ENCODE measurements around the gene ATG2A. TPM values are rescaled to one million over a fixed set of nuclear protein-coding genes. Genes with fewer than 3 reads are reported as not detected.
A peak's percentile ranks its signal among the peaks of the same experiment; 100 is the strongest.

ATG2A gene
- total RNA-seq, 5 donors from 2014 or later (not counting 1 experiment from before 2014, with no cell fraction given) = 50.9 to 165 (median 55.4) TPM

DNA sequence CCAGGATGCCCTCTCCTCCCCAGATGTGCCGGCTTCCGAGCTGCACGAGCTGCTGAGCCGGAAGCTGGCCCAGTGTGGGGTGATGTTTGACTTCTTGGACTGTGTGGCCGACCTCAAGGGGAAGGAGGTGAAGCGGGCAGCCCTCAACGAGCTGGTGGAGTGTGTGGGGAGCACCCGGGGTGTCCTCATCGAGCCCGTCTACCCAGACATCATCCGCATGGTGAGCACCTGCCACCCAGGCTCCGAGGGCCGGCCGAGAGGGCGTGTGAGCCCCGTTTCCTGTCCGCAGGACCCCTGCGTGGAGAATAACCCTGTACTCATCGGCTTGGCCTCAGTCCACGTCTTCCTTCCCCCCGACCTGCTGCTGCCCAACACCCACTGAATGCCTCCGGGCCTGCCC lies 9.7 kb upstream of the ATG2A start:
- H3K4me3 ChIP-seq (ENCODE audit: control insufficient read depth in 1 of 2, extremely low read depth in 1 of 2, low read length in 1 of 2) = no peak overlapping the region
- peaks cover 17 to 22% of the 10 kb centered on the region in 2 donors for H3K36me3 ChIP-seq (ENCODE audit: control insufficient read depth in 2 of 2, extremely low read depth in 1 of 2, insufficient read depth in 1 of 2, low read length in 1 of 2)
- H3K9me3 ChIP-seq = no peaks in the 10 kb centered on the region
- H3K4me1 ChIP-seq (ENCODE audit: control insufficient read depth in 1 of 2, extremely low read depth in 1 of 2, insufficient read depth in 2 of 2, low read length in 2 of 2) = peaks cover 0 to 28% of the 10 kb centered on the region in 2 experiments
- Mint-ChIP-seq H3K36me3 (peaks cover 27% of the 10 kb centered on the region), H3K4me3 (peak overlapping the region in 2 of 3 donors; percentile 45 to 59), H3K4me1 (peaks cover 14 to 23% (median 18%) of the 10 kb centered on the region in 3 donors), H3K9me3 (no peaks in the 10 kb centered on the region), H3K27ac (no peak overlapping the region), H3K27me3 (no peaks in the 10 kb centered on the region)
- H3K27ac ChIP-seq (ENCODE audit: low read length) = no peak overlapping the region
- POLR2A ChIA-PET = no interaction called here
- CTCF ChIA-PET = no interaction called here
- H3K27me3 ChIP-seq (replicated peaks in 1 of 2; ENCODE audit: control insufficient read depth in 2 of 2, extremely low read depth in 1 of 2, insufficient read depth in 2 of 2, low read length in 1 of 2) = no peaks in the 10 kb centered on the region
- no peak for DNase-seq
- ATAC-seq (replicated peaks in 1 of 4) = no peak
- 86% methylated on average over 18 of the region's 22 CpGs for WGBS (ENCODE audit: insufficient coverage)

DNA sequence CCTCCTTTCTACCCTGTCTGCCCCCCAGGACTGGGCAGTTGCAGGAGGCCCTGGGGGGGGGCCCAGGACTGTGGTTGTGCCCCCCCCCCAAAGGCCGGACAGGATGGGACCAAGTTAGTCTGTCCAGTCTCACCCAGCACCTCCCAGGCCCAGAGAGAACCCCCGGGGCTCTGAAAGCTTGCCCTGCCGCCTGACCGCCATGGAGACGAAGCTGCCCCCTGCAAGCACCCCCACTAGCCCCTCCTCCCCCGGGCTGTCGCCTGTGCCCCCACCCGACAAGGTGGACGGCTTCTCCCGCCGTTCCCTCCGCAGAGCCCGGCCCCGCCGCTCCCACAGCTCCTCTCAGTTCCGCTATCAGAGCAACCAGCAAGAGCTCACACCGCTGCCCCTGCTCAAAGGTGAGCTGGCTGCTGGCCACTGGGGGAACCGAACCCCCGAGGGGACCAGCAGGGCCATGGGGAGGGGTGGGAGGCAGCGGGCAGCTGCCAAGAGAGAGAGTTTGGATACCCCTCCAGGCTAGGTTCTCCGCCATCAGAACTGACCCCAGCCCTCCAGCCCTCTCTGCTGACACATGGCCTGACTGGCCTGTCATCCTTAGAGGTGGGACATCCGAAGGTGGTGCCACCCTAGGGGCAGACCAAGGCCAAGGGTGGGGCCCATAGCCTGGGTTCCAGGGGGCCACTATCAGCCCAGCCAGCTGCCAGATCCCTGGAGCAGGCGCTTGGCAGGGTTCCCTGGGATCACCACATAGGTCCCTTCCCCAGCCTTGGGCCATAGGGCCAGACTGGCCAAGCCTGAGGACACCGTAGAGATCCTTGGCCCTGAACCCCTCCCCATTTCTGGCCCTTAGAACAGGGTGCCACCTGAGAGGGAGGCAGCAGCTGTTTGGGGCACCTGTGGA lies 8.8 kb upstream of the ATG2A start:
- Mint-ChIP-seq H3K4me1 (peaks cover 14 to 23% (median 18%) of the 10 kb centered on the region in 3 donors), H3K9me3 (no peaks in the 10 kb centered on the region), H3K4me3 (peak overlapping the region; percentile 90 to 94 (median 93)), H3K27ac (no peak overlapping the region), H3K36me3 (peaks cover 19% of the 10 kb centered on the region), H3K27me3 (no peaks in the 10 kb centered on the region)
- no peaks in the 10 kb centered on the region for H3K9me3 ChIP-seq
- no peak overlapping the region for H3K27ac ChIP-seq (ENCODE audit: low read length)
- no peak for DNase-seq
- no peak for ATAC-seq (replicated peaks in 1 of 4)
- ChIA-PET POLR2A (interaction anchor here in 1 of 2 donors (0.6 kb wide), 1 partner anchor 639 kb away, joined by 5 read pairs; no protein-coding TSS in a partner anchor), CTCF (no interaction called here)
- 92% methylated on average over 18 of the region's 24 CpGs for WGBS (ENCODE audit: insufficient coverage)
- peaks cover 0 to 28% of the 10 kb centered on the region in 2 experiments for H3K4me1 ChIP-seq (ENCODE audit: control insufficient read depth in 1 of 2, extremely low read depth in 1 of 2, insufficient read depth in 2 of 2, low read length in 2 of 2)
- H3K36me3 ChIP-seq (ENCODE audit: control insufficient read depth in 2 of 2, extremely low read depth in 1 of 2, insufficient read depth in 1 of 2, low read length in 1 of 2) = peaks cover 10 to 13% of the 10 kb centered on the region in 2 donors
- peak overlapping the region; percentile 71 to 72 for H3K4me3 ChIP-seq (ENCODE audit: control insufficient read depth in 1 of 2, extremely low read depth in 1 of 2, low read length in 1 of 2)
- H3K27me3 ChIP-seq (replicated peaks in 1 of 2; ENCODE audit: control insufficient read depth in 2 of 2, extremely low read depth in 1 of 2, insufficient read depth in 2 of 2, low read length in 1 of 2) = no peaks in the 10 kb centered on the region

DNA sequence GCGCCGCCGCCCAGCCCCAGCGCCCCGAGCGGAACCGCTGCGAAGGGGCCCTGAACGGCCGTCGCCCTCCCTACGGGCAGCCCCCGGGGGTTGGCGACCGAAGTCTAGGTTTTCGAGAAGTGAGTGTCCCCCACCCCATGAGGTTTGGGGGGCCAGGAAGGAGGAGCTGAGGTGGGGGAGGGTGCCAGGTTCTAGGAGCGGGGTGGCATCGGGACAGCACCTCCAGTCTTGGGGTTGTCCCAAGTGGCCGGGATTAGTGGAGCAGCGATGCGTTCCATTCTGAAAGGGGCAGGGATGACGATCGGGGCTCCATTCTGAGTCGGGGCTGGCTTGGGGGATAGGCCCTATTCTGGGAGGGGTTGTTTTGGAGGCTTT lies 7.9 kb upstream of the ATG2A start:
- peak overlapping the region; percentile 90 to 94 (median 93) for H3K4me3 Mint-ChIP-seq
- ChIA-PET POLR2A (interaction anchor here in 1 of 2 donors (0.5 to 1.0 kb wide), 2 partner anchors 107 to 146 kb away, joined by 3 read pairs; partner anchors contain the start of gene SF1), CTCF (interaction anchor here in 1 of 2 donors (1.2 kb wide), 1 partner anchor 193 kb away, joined by 5 read pairs; the partner anchor contains the start of gene ZNHIT2)
- H3K36me3 ChIP-seq (ENCODE audit: control insufficient read depth in 2 of 2, extremely low read depth in 1 of 2, insufficient read depth in 1 of 2, low read length in 1 of 2) = peaks cover 7 to 8% of the 10 kb centered on the region in 2 donors
- no peak overlapping the region for H3K27ac ChIP-seq (ENCODE audit: low read length)
- no peaks in the 10 kb centered on the region for H3K27me3 Mint-ChIP-seq
- H3K9me3 ChIP-seq = no peaks in the 10 kb centered on the region
- peaks cover 10% of the 10 kb centered on the region for H3K36me3 Mint-ChIP-seq
- H3K27ac Mint-ChIP-seq = peak overlapping the region in 1 of 2 donors; percentile 39
- no peak for DNase-seq
- no peak for ATAC-seq (replicated peaks in 1 of 4)
- peaks cover 0 to 28% of the 10 kb centered on the region in 2 experiments for H3K4me1 ChIP-seq (ENCODE audit: control insufficient read depth in 1 of 2, extremely low read depth in 1 of 2, insufficient read depth in 2 of 2, low read length in 2 of 2)
- WGBS (ENCODE audit: insufficient coverage) = 9% methylated on average over 16 of the region's 24 CpGs
- H3K4me3 ChIP-seq (ENCODE audit: control insufficient read depth in 1 of 2, extremely low read depth in 1 of 2, low read length in 1 of 2) = peak overlapping the region; percentile 71 to 72
- no peaks in the 10 kb centered on the region for H3K27me3 ChIP-seq (replicated peaks in 1 of 2; ENCODE audit: control insufficient read depth in 2 of 2, extremely low read depth in 1 of 2, insufficient read depth in 2 of 2, low read length in 1 of 2)
- H3K9me3 Mint-ChIP-seq = no peaks in the 10 kb centered on the region
- peaks cover 14 to 23% (median 18%) of the 10 kb centered on the region in 3 donors for H3K4me1 Mint-ChIP-seq

DNA sequence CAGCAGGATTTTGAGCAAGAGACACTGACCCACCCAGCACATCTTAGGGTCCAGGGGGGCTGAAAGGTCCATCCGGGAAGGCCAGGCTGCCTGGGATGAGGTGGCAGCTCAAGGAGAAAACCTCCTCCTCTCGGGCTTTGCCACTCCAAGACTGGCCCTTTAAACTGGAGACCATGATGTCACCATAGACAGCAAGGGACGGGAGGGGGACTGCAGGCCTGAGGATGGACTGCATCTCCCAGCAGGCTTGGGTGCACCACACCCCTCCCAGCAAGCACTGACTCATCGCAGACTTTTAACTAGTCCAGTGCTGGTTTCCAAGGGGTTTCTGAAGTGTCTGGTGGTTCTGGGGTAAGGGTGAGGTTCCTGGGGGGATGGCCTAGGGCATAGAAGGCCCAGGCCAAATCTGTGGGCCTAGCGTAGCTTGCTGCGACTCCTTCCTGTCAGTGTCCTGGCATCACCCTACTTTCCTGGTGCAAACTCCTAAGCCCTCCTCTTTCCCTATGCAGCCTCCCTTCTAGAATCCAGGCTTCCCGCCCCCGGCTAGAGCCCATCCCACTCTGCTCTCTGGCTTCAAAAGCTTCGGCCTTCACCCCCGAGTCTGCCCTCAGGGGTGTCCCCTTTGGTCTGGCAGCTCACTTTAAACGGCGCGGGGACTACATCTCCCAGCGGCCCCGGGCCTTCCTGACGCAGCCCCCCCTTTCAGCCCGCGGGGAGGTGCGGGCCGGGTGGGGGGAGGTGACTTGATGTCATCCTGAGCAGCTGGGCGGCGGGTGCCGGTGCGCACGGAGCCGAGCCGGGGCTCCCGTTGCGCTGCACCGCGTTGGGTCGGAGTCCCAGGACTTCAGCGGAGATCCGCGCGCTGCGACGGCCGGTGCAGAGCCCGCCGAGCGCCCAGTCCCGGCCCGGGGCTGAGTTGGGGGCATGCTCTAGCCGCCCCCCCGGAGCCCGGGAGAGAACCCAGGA lies 7.2 kb upstream of the ATG2A start, which contains the start of gene PPP2R5B:
Gene PPP2R5B (plus strand): TSS at position 746 of the 966 bp plus-strand sequence. CDS start 1,046 bp downstream, outside the sequence.
- ATAC-seq (replicated peaks in 1 of 4) (peak; percentile 92 to 96 (median 94)), DNase-seq (peak; percentile 82 to 95 (median 90))
- Mint-ChIP-seq H3K36me3 (peaks cover 5% of the 10 kb centered on the region), H3K9me3 (no peaks in the 10 kb centered on the region), H3K4me3 (peak within 1 kb of the TSS; percentile 90 to 94 (median 93)), H3K4me1 (peaks cover 14 to 23% (median 18%) of the 10 kb centered on the region in 3 donors), H3K27ac (peak within 1 kb of the TSS; percentile 99), H3K27me3 (no peaks in the 10 kb centered on the region)
- peak within 1 kb of the TSS; percentile 89 for H3K27ac ChIP-seq (ENCODE audit: low read length)
- no peaks in the 10 kb centered on the region for H3K27me3 ChIP-seq (replicated peaks in 1 of 2; ENCODE audit: control insufficient read depth in 2 of 2, extremely low read depth in 1 of 2, insufficient read depth in 2 of 2, low read length in 1 of 2)
- WGBS (ENCODE audit: insufficient coverage) = 3% methylated on average over 35 of the region's 47 CpGs
- ChIA-PET CTCF (interaction anchor here in 1 of 2 donors (0.5 to 1.3 kb wide), 4 partner anchors 80 to 845 kb away, joined by 3 to 5 read pairs (median 4); partner anchors contain the start of genes CDC42BPG and ZNHIT2), POLR2A (interaction anchor here (0.5 to 1.1 kb wide), 5 partner anchors 12 to 146 kb away, joined by 3 to 6 read pairs (median 4); partner anchors contain the start of gene SF1 (in 1 of the 2))
- peak within 1 kb of the TSS; percentile 71 to 72 for H3K4me3 ChIP-seq (ENCODE audit: control insufficient read depth in 1 of 2, extremely low read depth in 1 of 2, low read length in 1 of 2)
- H3K4me1 ChIP-seq (ENCODE audit: control insufficient read depth in 1 of 2, extremely low read depth in 1 of 2, insufficient read depth in 2 of 2, low read length in 2 of 2) = peaks cover 0 to 28% of the 10 kb centered on the region in 2 experiments
- no peaks in the 10 kb centered on the region for H3K9me3 ChIP-seq
- H3K36me3 ChIP-seq (ENCODE audit: control insufficient read depth in 2 of 2, extremely low read depth in 1 of 2, insufficient read depth in 1 of 2, low read length in 1 of 2) = peaks cover 7 to 8% of the 10 kb centered on the region in 2 donors

DNA sequence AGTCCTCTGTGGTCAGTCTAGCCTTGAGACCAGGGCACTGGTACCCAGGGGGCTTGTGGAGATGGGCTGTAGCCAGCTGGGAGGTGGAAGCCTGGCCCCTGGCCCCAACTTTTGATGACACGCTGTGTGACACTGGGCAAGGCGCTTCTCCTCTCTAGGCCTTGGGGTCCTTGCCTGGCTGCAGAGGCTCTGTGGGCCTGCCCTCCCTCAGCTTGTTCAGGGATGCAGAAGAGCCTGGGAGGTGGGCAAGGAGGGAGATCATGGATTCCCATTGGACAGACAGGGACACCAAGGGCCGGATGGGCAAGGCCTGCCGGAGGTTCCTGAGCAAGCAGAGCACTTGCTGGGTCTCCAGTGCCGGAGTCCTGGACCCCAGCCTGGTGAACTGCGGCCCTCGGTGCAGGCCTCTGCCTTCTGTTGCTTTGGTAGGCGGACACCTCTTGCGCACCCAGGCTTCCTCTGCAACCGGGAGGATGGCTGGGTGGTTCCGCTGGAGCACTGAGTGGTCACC lies 6.2 kb upstream of the ATG2A start:
- peaks cover 3 to 8% of the 10 kb centered on the region in 2 donors for H3K36me3 ChIP-seq (ENCODE audit: control insufficient read depth in 2 of 2, extremely low read depth in 1 of 2, insufficient read depth in 1 of 2, low read length in 1 of 2)
- Mint-ChIP-seq H3K36me3 (peaks cover 5% of the 10 kb centered on the region), H3K27me3 (no peaks in the 10 kb centered on the region), H3K9me3 (no peaks in the 10 kb centered on the region), H3K27ac (peak overlapping the region; percentile 99), H3K4me1 (peaks cover 14 to 23% (median 19%) of the 10 kb centered on the region in 3 donors), H3K4me3 (no peak overlapping the region)
- ChIA-PET CTCF (interaction anchor here in 1 of 2 donors (1.3 kb wide), 1 partner anchor 79 kb away, joined by 4 read pairs; the partner anchor contains the start of gene CDC42BPG), POLR2A (interaction anchor here in 1 of 2 donors (1.1 kb wide), 1 partner anchor 11 kb away, joined by 4 read pairs; no protein-coding TSS in a partner anchor)
- DNase-seq (no peak), ATAC-seq (replicated peaks in 1 of 4) (no peak)
- H3K9me3 ChIP-seq = no peaks in the 10 kb centered on the region
- H3K4me1 ChIP-seq (ENCODE audit: control insufficient read depth in 1 of 2, extremely low read depth in 1 of 2, insufficient read depth in 2 of 2, low read length in 2 of 2) = peaks cover 0 to 28% of the 10 kb centered on the region in 2 experiments
- no peak overlapping the region for H3K4me3 ChIP-seq (ENCODE audit: control insufficient read depth in 1 of 2, extremely low read depth in 1 of 2, low read length in 1 of 2)
- no peaks in the 10 kb centered on the region for H3K27me3 ChIP-seq (replicated peaks in 1 of 2; ENCODE audit: control insufficient read depth in 2 of 2, extremely low read depth in 1 of 2, insufficient read depth in 2 of 2, low read length in 1 of 2)
- H3K27ac ChIP-seq (ENCODE audit: low read length) = peak overlapping the region; percentile 89
- WGBS (ENCODE audit: insufficient coverage) = 99% methylated on average over 10 of the region's 11 CpGs

Data from T-cell (primary cell).